NAMALWA (cell line): ENCODE data around the gene PARS2.

Experiments
- DNase-seq: peaks from one replicate; pipeline ENCODE4 v3.0.0-alpha.2; 2015; ENCODE audit warnings: low spot score

Gene PARS2

GRCh38 chr1:54736685-54737084 is 27.6 kb downstream of the PARS2 start:
- no peak for DNase-seq

- DNase-seq, result no peak
Observed at GRCh38 chr1:54728027-54728426, 36.3 kb downstream of the PARS2 start.

GRCh38 chr1:54724771-54725170 is 39.6 kb downstream of the PARS2 start:
- DNase-seq, result no peak

DNA sequence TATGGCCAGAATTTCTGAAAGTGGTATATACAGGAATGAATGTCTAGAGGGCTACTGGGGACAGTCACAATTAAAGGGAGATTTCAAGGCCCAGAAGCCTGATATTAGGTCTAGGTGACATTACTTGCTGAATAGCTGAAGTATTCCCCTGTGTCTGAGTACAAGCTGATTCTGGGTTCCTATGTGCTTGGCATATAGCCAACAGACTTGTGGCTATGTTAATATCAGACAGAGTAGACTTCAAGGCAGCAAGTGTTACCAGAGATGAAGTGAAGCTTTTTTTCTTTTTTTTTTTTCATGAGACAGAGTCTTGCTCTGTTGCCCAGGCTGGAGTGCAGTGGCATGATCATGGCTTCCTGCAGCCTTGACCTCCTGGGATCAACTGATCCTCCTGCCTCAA is 40.3 kb downstream of the PARS2 start:
- no peak for DNase-seq

GRCh38 chr1:54721719-54722118 is 42.6 kb downstream of the PARS2 start:
- DNase-seq, result no peak

DNA sequence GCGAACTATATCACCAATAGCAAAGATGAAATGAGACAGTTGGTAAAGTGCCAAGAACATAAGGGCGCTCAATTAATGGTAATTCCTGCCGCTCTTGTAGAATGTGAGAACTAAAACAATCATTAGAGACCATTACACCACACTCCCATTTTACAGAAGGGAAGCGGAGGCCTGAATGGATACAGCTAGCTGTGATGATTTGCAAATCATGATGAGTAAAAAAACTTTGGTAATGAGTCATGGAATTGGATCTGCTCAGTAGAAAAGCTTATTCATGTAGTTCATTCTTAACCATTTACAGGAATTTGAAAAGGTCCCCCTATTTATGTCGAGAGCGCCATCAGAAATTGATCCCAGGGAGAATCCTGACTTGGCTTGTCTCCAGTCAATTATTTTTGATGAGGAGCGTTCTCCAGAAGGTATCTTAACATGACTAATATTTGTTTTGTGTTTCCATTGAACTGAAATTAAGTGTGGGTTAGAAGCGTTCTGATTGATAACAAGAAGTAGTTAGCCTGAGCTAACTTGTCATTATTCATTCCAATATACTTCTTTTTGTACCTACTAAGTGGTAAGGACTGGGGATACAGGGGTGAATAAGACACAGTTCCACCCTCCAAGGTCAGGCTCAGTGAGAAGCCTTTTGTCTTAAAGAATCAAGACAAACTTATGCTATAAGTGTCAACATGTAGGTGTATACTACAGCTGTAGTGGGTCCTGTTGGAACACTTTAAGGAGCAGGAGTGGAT is 47.9 kb downstream of the PARS2 start:
- DNase-seq, result no peak

DNA sequence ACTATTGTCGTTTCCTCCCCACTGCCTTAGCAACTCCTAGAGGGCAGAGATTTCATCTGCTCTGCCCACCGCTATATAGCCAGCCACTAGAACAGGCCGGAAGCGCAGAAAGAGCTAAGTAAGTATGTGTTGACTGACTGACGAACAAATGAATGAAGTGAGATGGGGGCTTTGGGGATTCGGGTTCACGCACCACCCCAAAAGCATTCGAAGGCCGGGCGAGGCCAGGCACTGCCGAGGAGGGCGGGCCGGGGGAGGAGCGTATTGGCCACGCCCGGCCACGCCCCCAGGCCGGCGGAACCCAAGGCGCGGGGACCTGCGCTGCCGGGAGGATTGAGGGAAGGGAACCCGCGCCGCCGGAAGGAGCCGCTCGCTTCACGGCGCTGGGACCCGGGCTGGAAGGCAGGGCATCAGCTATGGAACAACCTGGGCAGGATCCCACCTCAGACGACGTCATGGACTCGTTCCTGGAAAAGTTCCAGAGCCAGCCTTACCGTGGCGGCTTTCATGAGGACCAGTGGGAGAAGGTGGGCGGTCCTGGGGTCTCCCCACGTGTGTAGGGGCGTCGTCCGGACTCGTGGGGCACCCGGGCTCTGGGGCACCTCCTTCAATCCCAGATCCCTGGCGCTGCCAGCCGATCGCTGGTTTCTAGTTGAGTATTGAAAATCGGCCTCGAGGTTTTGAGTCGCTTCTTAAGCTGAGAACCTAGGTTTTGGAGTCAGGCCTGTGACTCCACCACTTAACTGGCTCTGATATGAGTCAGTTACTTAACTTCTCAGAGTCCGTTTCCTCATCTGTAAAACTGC is 48.6 kb downstream of the PARS2 start, which contains the start of gene TTC4:
Gene TTC4 (plus strand): TSS at position 369 of the 806 bp plus-strand sequence. CDS start 48 bp downstream, at position 417.
- peak; percentile 87 for DNase-seq

GRCh38 chr1:54714881-54715492 is 49.3 kb downstream of the PARS2 start:
- no peak for DNase-seq

GRCh38 chr1:54711536-54711935 is 52.8 kb downstream of the PARS2 start:
- DNase-seq, result no peak

GRCh38 chr1:54710841-54711240 is 53.5 kb downstream of the PARS2 start:
- no peak for DNase-seq

DNA sequence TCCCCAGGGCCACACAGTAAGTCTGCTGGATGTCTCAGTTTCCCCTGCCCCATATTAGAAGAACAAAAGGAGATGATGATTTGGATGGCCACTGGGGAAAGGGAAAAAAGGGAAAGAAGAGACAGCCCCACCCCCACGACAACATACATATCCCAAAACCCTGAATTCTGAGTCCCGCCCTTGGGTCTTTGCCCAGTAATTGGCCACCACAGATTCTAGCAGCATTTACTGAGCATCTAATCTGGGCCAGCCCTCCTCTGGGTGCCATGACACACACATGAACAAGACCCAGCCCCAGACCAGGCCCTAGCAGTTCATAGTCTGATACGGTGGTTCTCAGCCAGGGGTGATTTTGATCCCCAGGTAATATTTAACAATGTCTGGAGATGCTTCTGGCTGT is 53.9 kb downstream of the PARS2 start:
- no peak for DNase-seq

- DNase-seq, result no peak
Observed at GRCh38 chr1:54709547-54710292, 54.6 kb downstream of the PARS2 start.

- no peak for DNase-seq
Observed at GRCh38 chr1:54708385-54708784, 55.9 kb downstream of the PARS2 start.
